H9 (cell line): ENCODE results near the gene NACAD. TPM values are rescaled to one million over a fixed set of nuclear protein-coding genes. Genes with fewer than 3 reads are reported as not detected.
A peak's percentile ranks its signal among the peaks of the same experiment; 100 is the strongest.

Experiments
- DNase-seq: peaks from one replicate; pipeline ENCODE4 v3.0.0-alpha.2; 2017
- H2AFZ ChIP-seq: one replicate; pipeline ENCODE4 v1.6.1; 2013; ENCODE audit warnings: mild to moderate bottlenecking, low read length, control low read depth, moderate library complexity
- H2AK5ac ChIP-seq: 2 replicates; pipeline ENCODE4 v1.6.1; 2013; ENCODE audit warnings: low read length, control low read depth, mixed read lengths; ENCODE audit not compliant: insufficient read length
- H2BK120ac ChIP-seq: one replicate; pipeline ENCODE4 v1.6.1; 2013; ENCODE audit warnings: low read depth, mild to moderate bottlenecking, low read length, control low read depth, inconsistent platforms; ENCODE audit not compliant: poor library complexity, severe bottlenecking
- H2BK12ac ChIP-seq: 2 replicates; pipeline ENCODE4 v1.6.1; 2013; ENCODE audit warnings: low read length, control low read depth, mixed read lengths, low read depth; ENCODE audit not compliant: insufficient read length
- H2BK15ac ChIP-seq: 2 replicates; pipeline ENCODE4 v1.6.1; 2013; ENCODE audit warnings: low read depth, low read length, control low read depth
- H2BK20ac ChIP-seq: one replicate; pipeline ENCODE4 v1.6.1; 2013; ENCODE audit warnings: low read depth, mild to moderate bottlenecking, low read length, control low read depth, inconsistent platforms; ENCODE audit not compliant: poor library complexity, severe bottlenecking
- H2BK5ac ChIP-seq: 2 replicates; pipeline ENCODE4 v1.6.1; 2013; ENCODE audit warnings: low read length, control low read depth, mixed read lengths; ENCODE audit not compliant: insufficient read length
- H3K14ac ChIP-seq: 2 replicates; pipeline ENCODE4 v1.6.1; 2013; ENCODE audit warnings: low read length, control low read depth; ENCODE audit not compliant: insufficient read depth
- H3K18ac ChIP-seq: 2 replicates; pipeline ENCODE4 v1.6.1; 2013; ENCODE audit warnings: low read depth, mild to moderate bottlenecking, mixed read lengths, low read length, control low read depth; ENCODE audit not compliant: insufficient read length
- H3K23ac ChIP-seq: 2 replicates; pipeline ENCODE4 v1.6.1; 2013; ENCODE audit warnings: low read length, control low read depth, mixed read lengths, low read depth; ENCODE audit not compliant: insufficient read length
- H3K23me2 ChIP-seq: 2 replicates; pipeline ENCODE4 v1.6.1; 2013; ENCODE audit warnings: low read depth, mild to moderate bottlenecking, mixed read lengths, low read length, control low read depth; ENCODE audit not compliant: insufficient read length, poor library complexity, severe bottlenecking
- H3K27ac ChIP-seq: 2 replicates; pipeline ENCODE4 v1.5.1; 2013; ENCODE audit warnings: low read length, control low read depth, mixed read lengths, low read depth; ENCODE audit not compliant: insufficient read length
- H3K27me3 ChIP-seq: 2 replicates; pipeline ENCODE4 v1.6.1; 2013; ENCODE audit warnings: low read length, control low read depth, inconsistent platforms; ENCODE audit not compliant: insufficient read depth
- H3K4ac ChIP-seq: 2 replicates; pipeline ENCODE4 v1.6.1; 2013; ENCODE audit warnings: low read depth, mild to moderate bottlenecking, control low read depth, inconsistent platforms, low read length, moderate library complexity
- H3K4me1 ChIP-seq: 2 replicates; pipeline ENCODE4 v1.6.1; 2013; ENCODE audit warnings: low read length, control low read depth, inconsistent platforms; ENCODE audit not compliant: insufficient read depth
- H3K4me2 ChIP-seq: 2 replicates; pipeline ENCODE4 v1.6.1; 2013; ENCODE audit warnings: low read length, control low read depth, mixed read lengths; ENCODE audit not compliant: insufficient read length, insufficient read depth
- H3K56ac ChIP-seq: 2 replicates; pipeline ENCODE4 v1.6.1; 2013; ENCODE audit warnings: low read depth, mild to moderate bottlenecking, mixed read lengths, low read length, control low read depth; ENCODE audit not compliant: insufficient read length
- H3K79me1 ChIP-seq: 2 replicates; pipeline ENCODE4 v1.6.1; 2013; ENCODE audit warnings: low read depth, mild to moderate bottlenecking, moderate library complexity, low read length, control low read depth, inconsistent platforms; ENCODE audit not compliant: insufficient read depth, poor library complexity, severe bottlenecking
- H3K79me2 ChIP-seq: 2 replicates; pipeline ENCODE4 v1.6.1; 2013; ENCODE audit warnings: low read length, control low read depth, inconsistent platforms; ENCODE audit not compliant: insufficient read depth
- H3K9ac ChIP-seq: 2 replicates; pipeline ENCODE4 v1.6.1; 2013; ENCODE audit warnings: low read length, control low read depth, mixed read lengths; ENCODE audit not compliant: insufficient read length; ENCODE audit errors: extremely low read depth
- H3K9me3 ChIP-seq: one replicate; pipeline ENCODE4 v1.6.1; 2013; ENCODE audit warnings: low read depth, low read length, inconsistent platforms; ENCODE audit not compliant: control insufficient read depth
- H3T11ph ChIP-seq: one replicate; pipeline ENCODE4 v1.6.1; 2013; ENCODE audit warnings: mild to moderate bottlenecking, low read length, control low read depth, inconsistent platforms
- H4K20me1 ChIP-seq: one replicate; pipeline ENCODE4 v1.6.1; 2013; ENCODE audit not compliant: control insufficient read depth, insufficient read length, insufficient read depth
- H4K5ac ChIP-seq: 2 replicates; pipeline ENCODE4 v1.6.1; 2013; ENCODE audit warnings: low read depth, mild to moderate bottlenecking, mixed read lengths, low read length, control low read depth; ENCODE audit not compliant: insufficient read length
- H4K8ac ChIP-seq: replicated peaks from 2 replicates; pipeline ENCODE4 v1.6.1; 2013; ENCODE audit warnings: low read length, control low read depth, mixed read lengths, low read depth; ENCODE audit not compliant: insufficient read length
- H4K91ac ChIP-seq: 2 replicates; pipeline ENCODE4 v1.6.1; 2013; ENCODE audit warnings: low read depth, mild to moderate bottlenecking, moderate library complexity, mixed read lengths, low read length, control low read depth; ENCODE audit not compliant: insufficient read length
- H3K27ac Mint-ChIP-seq, 3 experiments: 2 replicates in 2 of 3; 3 replicates in 1 of 3; pipeline ENCODE4 v1.8.0; 2020 to 2021; ENCODE audit warnings: mixed read lengths in 3 of 3, mild to moderate bottlenecking in 1 of 3, moderate library complexity in 1 of 3
- H3K27me3 Mint-ChIP-seq: 2 replicates; pipeline ENCODE4 v1.8.0; 2021; ENCODE audit warnings: low read depth, mild to moderate bottlenecking, moderate library complexity, mixed read lengths
- H3K36me3 Mint-ChIP-seq, 3 experiments: 2 replicates in 2 of 3; 3 replicates in 1 of 3; pipeline ENCODE4 v1.8.0; 2020 to 2021; ENCODE audit warnings: low read depth in 3 of 3, mixed read lengths in 3 of 3; ENCODE audit not compliant: insufficient read depth in 1 of 3
- H3K4me1 Mint-ChIP-seq, 2 experiments: 2 replicates each; pipeline ENCODE4 v1.8.0; 2020; ENCODE audit warnings: mixed read lengths in 2 of 2
- H3K4me3 Mint-ChIP-seq, 2 experiments: 2 replicates in 1 of 2; 3 replicates in 1 of 2; pipeline ENCODE4 v1.8.0; 2020 to 2021; ENCODE audit warnings: mild to moderate bottlenecking in 2 of 2, mixed read lengths in 2 of 2, moderate library complexity in 1 of 2
- H3K9me3 Mint-ChIP-seq, 2 experiments: 2 replicates in 1 of 2; 3 replicates in 1 of 2; pipeline ENCODE4 v1.8.0; 2020; ENCODE audit warnings: mild to moderate bottlenecking in 2 of 2, mixed read lengths in 2 of 2, moderate library complexity in 1 of 2
- WGBS: extraction: QIAGEN DNeasy Blood & Tissue Kit; methylation state at CpG from one replicate; pipeline ENCODE4 v1.1.7; 2013; ENCODE audit warnings: missing lambda C conversion rate, low lambda C conversion rate, mixed read lengths; ENCODE audit not compliant: insufficient read length; ENCODE audit errors: extremely low coverage; 5-methylcytosine and 5-hydroxymethylcytosine counted together
- total RNA-seq: library from RNA; stranded (reverse); gene quantifications from 2 replicates; pipeline ENCODE4 v1.2.1, GENCODE V29; 2021
- TF ChIP-seq, protein P1 (sequence below): fragments of 200-600 bp; sonication (generic); conservative IDR thresholded peaks from 3 replicates; pipeline ENCODE4 v1.8.0; 2021; ENCODE audit warnings: antibody characterized with exemption, mild to moderate bottlenecking

NACAD gene
- total RNA-seq, 1 experiment from 2014 or later = 8.0 TPM

- H2AK5ac ChIP-seq = no peak overlapping the region
- TF ChIP-seq, protein P1, sequence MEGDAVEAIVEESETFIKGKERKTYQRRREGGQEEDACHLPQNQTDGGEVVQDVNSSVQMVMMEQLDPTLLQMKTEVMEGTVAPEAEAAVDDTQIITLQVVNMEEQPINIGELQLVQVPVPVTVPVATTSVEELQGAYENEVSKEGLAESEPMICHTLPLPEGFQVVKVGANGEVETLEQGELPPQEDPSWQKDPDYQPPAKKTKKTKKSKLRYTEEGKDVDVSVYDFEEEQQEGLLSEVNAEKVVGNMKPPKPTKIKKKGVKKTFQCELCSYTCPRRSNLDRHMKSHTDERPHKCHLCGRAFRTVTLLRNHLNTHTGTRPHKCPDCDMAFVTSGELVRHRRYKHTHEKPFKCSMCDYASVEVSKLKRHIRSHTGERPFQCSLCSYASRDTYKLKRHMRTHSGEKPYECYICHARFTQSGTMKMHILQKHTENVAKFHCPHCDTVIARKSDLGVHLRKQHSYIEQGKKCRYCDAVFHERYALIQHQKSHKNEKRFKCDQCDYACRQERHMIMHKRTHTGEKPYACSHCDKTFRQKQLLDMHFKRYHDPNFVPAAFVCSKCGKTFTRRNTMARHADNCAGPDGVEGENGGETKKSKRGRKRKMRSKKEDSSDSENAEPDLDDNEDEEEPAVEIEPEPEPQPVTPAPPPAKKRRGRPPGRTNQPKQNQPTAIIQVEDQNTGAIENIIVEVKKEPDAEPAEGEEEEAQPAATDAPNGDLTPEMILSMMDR = no peak
- no peak overlapping the region for H3K56ac ChIP-seq
- peak; percentile 94 for DNase-seq
- Mint-ChIP-seq H3K36me3 (no peaks in the 10 kb centered on the region), H3K9me3 (peaks cover 0 to 2% of the 10 kb centered on the region in 2 experiments; a peak in 1 of 5 replicates), H3K4me3 (peak overlapping the region; percentile 70 to 86), H3K27ac (no peak overlapping the region), H3K4me1 (peaks cover 14 to 15% of the 10 kb centered on the region in 2 experiments), H3K27me3 (peaks cover 29% of the 10 kb centered on the region)
- H3T11ph ChIP-seq = no peak overlapping the region
- no peak overlapping the region for H2BK20ac ChIP-seq
- H2AFZ ChIP-seq = no peak overlapping the region
- H3K23me2 ChIP-seq = no peaks in the 10 kb centered on the region
- no peaks in the 10 kb centered on the region for H3K79me1 ChIP-seq
- no peak overlapping the region for H3K14ac ChIP-seq
- no peak overlapping the region for H2BK12ac ChIP-seq
- H3K4ac ChIP-seq = no peak overlapping the region
- no peak overlapping the region for H4K5ac ChIP-seq
- no peaks in the 10 kb centered on the region for H4K20me1 ChIP-seq
- no peaks in the 10 kb centered on the region for H3K27me3 ChIP-seq
- H3K4me1 ChIP-seq = peaks cover 3% of the 10 kb centered on the region; the same call in 1 of the 2 replicates
- H3K4me2 ChIP-seq = peak overlapping the region; percentile 22
- H3K79me2 ChIP-seq = no peaks in the 10 kb centered on the region
- WGBS = no CpG with 5 or more reads among the region's 22 CpGs
- H2BK15ac ChIP-seq = no peak overlapping the region
- H3K18ac ChIP-seq = no peak overlapping the region
- H4K91ac ChIP-seq = no peak overlapping the region
- H4K8ac ChIP-seq = no peak overlapping the region
- no peak overlapping the region for H3K9ac ChIP-seq
- H2BK120ac ChIP-seq = no peak overlapping the region
- H2BK5ac ChIP-seq = no peak overlapping the region
- H3K23ac ChIP-seq = no peak overlapping the region
- no peaks in the 10 kb centered on the region for H3K9me3 ChIP-seq
- no peak overlapping the region for H3K27ac ChIP-seq
These were observed 647 bp upstream of the NACAD start for GRCh38 chr7:45089341-45089891.
